Ishikawa (cell line): Measurements from ENCODE around the gene OSBPL10.

Source experiments
- USF1 ChIP-seq: IDR thresholded peaks from 2 replicates; pipeline ENCODE4 v1.6.1; 2012
- ZBTB7A ChIP-seq: IDR thresholded peaks from 2 replicates; pipeline ENCODE4 v1.6.1; 2012; ENCODE audit warnings: low read depth

GRCh38 chr3:31878231-31878838, 102.7 kb downstream of the OSBPL10 start:
- TF ChIP-seq ZBTB7A (no peak), USF1 (no peak)
